MG63 (cell line): Measurements from ENCODE around the gene BORCS5. TPM values are rescaled to one million over a fixed set of nuclear protein-coding genes. Genes with fewer than 3 reads are reported as not detected.
"Not testable (repeated sequence)": the region's sequence is repeated elsewhere in the genome, so short reads cannot be mapped to it uniquely, and the experiment has no call there.

Source experiments
- DNase-seq: peaks from one replicate; pipeline ENCODE4 v3.0.0-alpha.2; 2020
- H3K27me3 ChIP-seq: fragments of 250-450 bp; sonication (Bioruptor Pico); 2 replicates; pipeline ENCODE4 v1.5.1; 2020; ENCODE audit warnings: mild to moderate bottlenecking, moderate library complexity
- H3K36me3 ChIP-seq: fragments of 250-450 bp; sonication (Bioruptor Pico); 2 replicates; pipeline ENCODE4 v1.5.1; 2020; ENCODE audit warnings: mild to moderate bottlenecking, moderate library complexity
- H3K4me3 ChIP-seq: fragments of 250-450 bp; sonication (Bioruptor Pico); 2 replicates; pipeline ENCODE4 v1.5.1; 2020; ENCODE audit warnings: mild to moderate bottlenecking, moderate library complexity
- H3K9me3 ChIP-seq: fragments of 250-450 bp; sonication (Bioruptor Pico); 2 replicates; pipeline ENCODE4 v1.5.1; 2020; ENCODE audit warnings: mild to moderate bottlenecking, moderate library complexity
- total RNA-seq: library from RNA; depleted of rRNA; stranded (reverse); fragments of >200 nt; shearing (Covaris generic); gene quantifications from 2 replicates; pipeline ENCODE4 v1.2.3, GENCODE V29; 2014; ENCODE audit warnings: low replicate concordance; rRNA removed

The BORCS5 gene
- total RNA-seq = 3.6 and 5.6 TPM in 2 replicates

- 0 out of 2 replicates have a peak, but pooled peaks cover 2% of the 10 kb centered on the region for H3K36me3 ChIP-seq
- H3K27me3 ChIP-seq = no peaks in the 10 kb centered on the region
- peak; percentile 97 for DNase-seq
These were observed at the start of gene BORCS5 for GRCh38 chr12:12356896-12357718. TSS of gene BORCS5 (plus strand) at chr12:12357078. CDS start at chr12:12357452, 374 bp downstream.

GRCh38 chr12:12310695-12311094, 46.2 kb upstream of the BORCS5 start:
- H3K4me3 ChIP-seq, DNase-seq, H3K36me3 ChIP-seq, H3K9me3 ChIP-seq, H3K27me3 ChIP-seq: not testable (repeated sequence)

More at GRCh38 chr12:12356896-12357718, at the start of gene BORCS5:
- no peaks in the 10 kb centered on the region for H3K9me3 ChIP-seq
- peak within 1 kb of the TSS; percentile 87 for H3K4me3 ChIP-seq

- H3K4me3 ChIP-seq = no peak overlapping the region
- no peaks in the 10 kb centered on the region for H3K27me3 ChIP-seq
- H3K36me3 ChIP-seq = no peaks in the 10 kb centered on the region
- DNase-seq = no peak
- no peaks in the 10 kb centered on the region for H3K9me3 ChIP-seq
These were observed 41.0 kb upstream of the BORCS5 start for GRCh38 chr12:12315838-12316237.

GRCh38 chr12:12319451-12320183, 37.3 kb upstream of the BORCS5 start:
- Histone ChIP-seq H3K4me3 (no peak overlapping the region), H3K36me3 (no peaks in the 10 kb centered on the region), H3K27me3 (no peaks in the 10 kb centered on the region), H3K9me3 (no peaks in the 10 kb centered on the region)
- DNase-seq = no peak

GRCh38 chr12:12323118-12323517, 33.8 kb upstream of the BORCS5 start:
- DNase-seq = no peak
- H3K4me3 ChIP-seq = no peak overlapping the region
- no peaks in the 10 kb centered on the region for H3K36me3 ChIP-seq
- no peaks in the 10 kb centered on the region for H3K9me3 ChIP-seq
- H3K27me3 ChIP-seq = no peaks in the 10 kb centered on the region

GRCh38 chr12:12323591-12323990, 33.3 kb upstream of the BORCS5 start:
- DNase-seq = no peak
- no peaks in the 10 kb centered on the region for H3K27me3 ChIP-seq
- no peaks in the 10 kb centered on the region for H3K36me3 ChIP-seq
- H3K9me3 ChIP-seq = no peaks in the 10 kb centered on the region
- no peak overlapping the region for H3K4me3 ChIP-seq

GRCh38 chr12:12326262-12326661, 30.6 kb upstream of the BORCS5 start:
- H3K27me3 ChIP-seq = no peaks in the 10 kb centered on the region
- DNase-seq = no peak
- H3K9me3 ChIP-seq = no peaks in the 10 kb centered on the region
- no peaks in the 10 kb centered on the region for H3K36me3 ChIP-seq
- H3K4me3 ChIP-seq = no peak overlapping the region

- Histone ChIP-seq H3K36me3 (no peaks in the 10 kb centered on the region), H3K4me3 (no peak overlapping the region), H3K9me3 (no peaks in the 10 kb centered on the region), H3K27me3 (no peaks in the 10 kb centered on the region)
- no peak for DNase-seq
These were observed 29.1 kb upstream of the BORCS5 start for GRCh38 chr12:12327802-12328201.

GRCh38 chr12:12331244-12331771, 25.6 kb upstream of the BORCS5 start:
- no peaks in the 10 kb centered on the region for H3K36me3 ChIP-seq
- H3K9me3 ChIP-seq = no peaks in the 10 kb centered on the region
- no peaks in the 10 kb centered on the region for H3K27me3 ChIP-seq
- no peak for DNase-seq
- no peak overlapping the region for H3K4me3 ChIP-seq

- Histone ChIP-seq H3K9me3 (no peaks in the 10 kb centered on the region), H3K27me3 (no peaks in the 10 kb centered on the region), H3K36me3 (no peaks in the 10 kb centered on the region), H3K4me3 (no peak overlapping the region)
- no peak for DNase-seq
These were observed 25.0 kb upstream of the BORCS5 start for GRCh38 chr12:12331896-12332295.

GRCh38 chr12:12333407-12334366, 23.2 kb upstream of the BORCS5 start:
- Histone ChIP-seq H3K27me3 (no peaks in the 10 kb centered on the region), H3K9me3 (no peaks in the 10 kb centered on the region), H3K36me3 (no peaks in the 10 kb centered on the region), H3K4me3 (no peak overlapping the region)
- DNase-seq = no peak

GRCh38 chr12:12334367-12335040, 22.4 kb upstream of the BORCS5 start:
- Histone ChIP-seq H3K27me3 (no peaks in the 10 kb centered on the region), H3K36me3 (no peaks in the 10 kb centered on the region), H3K9me3 (no peaks in the 10 kb centered on the region), H3K4me3 (no peak overlapping the region)
- DNase-seq = peak; percentile 59

GRCh38 chr12:12336049-12336411, 20.8 kb upstream of the BORCS5 start:
- no peaks in the 10 kb centered on the region for H3K27me3 ChIP-seq
- no peak overlapping the region for H3K4me3 ChIP-seq
- no peaks in the 10 kb centered on the region for H3K9me3 ChIP-seq
- no peaks in the 10 kb centered on the region for H3K36me3 ChIP-seq
- no peak for DNase-seq

GRCh38 chr12:12336511-12336910, 20.4 kb upstream of the BORCS5 start:
- H3K27me3 ChIP-seq = no peaks in the 10 kb centered on the region
- no peaks in the 10 kb centered on the region for H3K36me3 ChIP-seq
- H3K4me3 ChIP-seq = no peak overlapping the region
- DNase-seq = no peak
- H3K9me3 ChIP-seq = no peaks in the 10 kb centered on the region

GRCh38 chr12:12338527-12339168, 18.2 kb upstream of the BORCS5 start:
- Histone ChIP-seq H3K27me3 (no peaks in the 10 kb centered on the region), H3K36me3 (no peaks in the 10 kb centered on the region), H3K9me3 (no peaks in the 10 kb centered on the region), H3K4me3 (no peak overlapping the region)
- DNase-seq = no peak
